NCI-H774 (cell line): ENCODE data around the gene HRH2.
"Not testable (repeated sequence)": the region's sequence is repeated elsewhere in the genome, so short reads cannot be mapped to it uniquely, and the experiment has no call there.

ENCODE experiments used
- DNase-seq: peaks from one replicate; lab custom pipeline; 2025; lab: John Stamatoyannopoulos, UW

The HRH2 gene

DNA sequence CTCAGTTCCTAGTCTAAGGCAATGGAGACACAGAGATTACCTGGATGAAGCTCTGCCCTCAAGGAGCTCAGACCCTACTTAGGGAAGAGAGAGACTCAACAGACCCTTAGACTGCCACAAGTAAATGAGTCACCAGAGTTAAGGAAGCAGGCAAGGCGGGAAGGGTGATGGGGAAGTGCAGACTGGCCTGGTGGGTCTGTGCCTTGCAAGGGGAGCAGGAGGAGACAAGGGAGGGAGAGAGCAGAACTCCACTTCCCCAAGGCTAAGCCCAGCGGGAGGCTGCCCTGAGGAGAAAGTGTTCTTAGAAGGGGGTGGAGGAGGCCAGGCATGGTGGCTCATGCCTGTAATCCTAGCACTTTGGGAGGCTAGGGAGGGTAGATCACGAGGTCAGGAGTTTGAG, 83.7 kb downstream of the HRH2 start:
- no peak for DNase-seq

GRCh38 chr5:175742290-175742994, 84.6 kb downstream of the HRH2 start:
- no peak for DNase-seq

- DNase-seq = no peak
Measured at GRCh38 chr5:175743676-175744210, 85.9 kb downstream of the HRH2 start.

- no peak for DNase-seq
Measured at GRCh38 chr5:175745210-175745609, 87.3 kb downstream of the HRH2 start.

- DNase-seq = peak; percentile 3
Measured at GRCh38 chr5:175746851-175747250, 89.0 kb downstream of the HRH2 start.

GRCh38 chr5:175747539-175748060, 89.7 kb downstream of the HRH2 start:
- DNase-seq = no peak

GRCh38 chr5:175748650-175749049, 90.8 kb downstream of the HRH2 start:
- DNase-seq = no peak

- no peak for DNase-seq
Measured at GRCh38 chr5:175749591-175749990, 91.7 kb downstream of the HRH2 start.

GRCh38 chr5:175750511-175750931, 92.7 kb downstream of the HRH2 start:
- no peak for DNase-seq

DNA sequence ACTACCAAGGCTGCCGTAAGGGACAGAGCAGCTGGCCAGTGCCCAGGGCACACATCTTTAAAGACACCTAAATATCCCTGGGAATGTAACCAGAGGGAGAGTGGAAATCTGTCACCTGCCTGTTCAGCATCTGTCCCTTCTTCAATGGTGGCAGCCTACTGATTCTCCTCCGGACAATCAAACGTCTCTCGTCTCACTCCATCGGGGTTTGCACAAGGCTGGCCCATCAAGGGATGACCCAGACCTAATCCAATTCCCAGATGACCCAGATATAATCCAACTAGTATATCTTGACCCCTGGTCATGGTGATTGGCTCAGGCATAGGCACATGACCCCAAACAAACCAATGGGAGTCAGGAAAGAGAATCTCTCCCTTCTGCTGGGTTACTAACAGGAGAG, 93.5 kb downstream of the HRH2 start:
- no peak for DNase-seq

DNA sequence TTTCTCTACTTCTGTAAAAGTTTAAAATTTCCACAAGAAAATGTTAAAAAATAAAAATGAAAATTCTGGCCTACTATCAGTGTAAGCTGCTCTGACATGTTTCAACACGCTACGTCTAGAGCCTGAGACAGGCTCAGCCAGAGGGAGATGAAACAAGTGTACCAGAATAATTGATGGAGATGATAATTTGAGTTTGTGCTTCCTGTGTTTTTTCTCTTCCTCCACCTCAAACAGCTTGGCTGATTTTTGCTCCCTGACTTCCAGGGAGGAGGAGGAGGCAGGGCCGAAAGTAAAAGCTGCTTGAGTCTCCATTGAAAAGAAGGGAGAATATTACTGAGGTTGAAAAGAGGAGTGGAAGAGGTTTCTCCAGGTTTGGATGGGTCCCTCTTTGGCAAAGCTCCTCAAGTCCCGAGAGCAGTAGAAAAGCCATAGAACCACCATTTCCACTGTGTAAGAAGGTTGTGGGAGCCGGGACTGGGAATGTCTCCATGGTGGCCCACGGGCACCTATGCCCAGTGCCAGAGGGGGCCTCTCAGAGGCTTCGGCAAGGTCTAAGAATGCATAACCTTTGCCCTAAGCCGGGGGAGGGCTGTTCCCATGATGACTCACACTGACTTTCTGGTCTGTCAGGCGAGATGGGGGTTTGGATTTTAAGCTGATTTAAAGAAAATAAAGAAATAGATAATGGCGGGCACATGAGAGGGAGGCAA, 95.1 kb downstream of the HRH2 start:
- DNase-seq = no peak

DNA sequence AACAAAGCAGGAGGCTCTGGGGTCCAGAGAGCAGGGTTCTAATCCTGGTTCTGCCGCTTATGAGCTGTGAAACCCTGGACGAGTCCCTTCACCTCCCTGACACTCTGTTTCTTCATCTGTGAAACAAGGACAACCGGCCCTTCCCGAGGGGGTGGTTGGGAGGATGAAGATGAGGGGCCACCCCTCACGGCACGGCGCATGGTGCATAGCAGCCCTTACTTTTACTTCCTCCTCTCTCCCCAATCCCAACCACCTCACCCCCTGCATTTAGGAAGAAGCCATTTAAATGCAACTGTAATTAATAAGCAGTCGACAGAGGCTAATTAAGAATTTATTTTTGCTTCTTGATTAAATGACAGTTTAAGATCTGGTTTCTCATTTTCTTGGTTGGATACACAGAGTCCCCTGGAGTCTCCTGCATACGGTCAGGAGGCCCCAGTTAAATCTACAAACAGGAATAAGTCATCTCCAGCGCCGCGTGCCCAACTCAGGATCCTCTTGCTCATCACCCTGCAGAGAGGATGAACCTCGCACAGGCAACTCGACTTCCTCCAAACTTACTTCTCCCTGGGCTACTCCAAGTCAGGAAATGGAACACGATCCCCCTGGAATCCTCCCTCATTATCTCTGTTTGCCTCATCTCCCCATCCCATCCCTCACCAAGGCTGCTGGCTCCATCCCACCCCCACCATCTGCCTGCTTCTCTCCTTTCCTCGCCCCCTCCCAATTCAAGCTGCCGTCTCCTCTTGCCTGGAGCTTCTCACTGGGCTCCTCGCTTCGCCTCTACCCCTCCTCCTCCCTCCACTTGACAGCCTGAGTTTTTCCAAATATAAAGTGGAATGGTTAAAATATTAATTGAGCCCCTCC, 95.9 kb downstream of the HRH2 start:
- DNase-seq = no peak

GRCh38 chr5:175759991-175760390, 102.1 kb downstream of the HRH2 start:
- DNase-seq = not testable (repeated sequence)
